Neural crest cell (in vitro differentiated cells): ENCODE data around the gene ARFGEF2. TPM values are rescaled to one million over a fixed set of nuclear protein-coding genes. Genes with fewer than 3 reads are reported as not detected.
"Not testable (repeated sequence)": the region's sequence is repeated elsewhere in the genome, so short reads cannot be mapped to it uniquely, and the experiment has no call there.

ENCODE experiments used
- DNase-seq: peaks from one replicate; pipeline ENCODE4 v3.0.0; 2021; ENCODE audit warnings: low read depth, mixed read lengths, low spot score
- H3K27ac Mint-ChIP-seq: one replicate; pipeline ENCODE4 v1.8.0; 2021; ENCODE audit warnings: mild to moderate bottlenecking, mixed read lengths; ENCODE audit not compliant: unreplicated experiment
- H3K27me3 Mint-ChIP-seq: 2 replicates; pipeline ENCODE4 v1.8.0; 2021; ENCODE audit warnings: low read depth, mild to moderate bottlenecking, mixed read lengths
- H3K36me3 Mint-ChIP-seq: 2 replicates; pipeline ENCODE4 v1.8.0; 2021; ENCODE audit warnings: low read depth, mild to moderate bottlenecking, mixed read lengths
- H3K4me1 Mint-ChIP-seq: 2 replicates; pipeline ENCODE4 v1.8.0; 2021; ENCODE audit warnings: mixed read lengths
- H3K4me3 Mint-ChIP-seq: one replicate; pipeline ENCODE4 v1.8.0; 2021; ENCODE audit warnings: mild to moderate bottlenecking, mixed read lengths
- H3K9me3 Mint-ChIP-seq: 2 replicates; pipeline ENCODE4 v1.8.0; 2021; ENCODE audit warnings: mixed read lengths
- total RNA-seq: library from RNA; stranded (reverse); gene quantifications from 2 replicates; pipeline ENCODE4 v1.2.1, GENCODE V29; 2021
- TF ChIP-seq, protein P1 (sequence below): fragments of 200-600 bp; sonication (generic); conservative IDR thresholded peaks from 2 replicates; pipeline ENCODE4 v1.5.0; 2021; ENCODE audit warnings: antibody characterized with exemption, mild to moderate bottlenecking

The ARFGEF2 gene
- total RNA-seq, 1 donor from 2014 or later: 18.0 TPM

GRCh38 chr20:49052334-49052733 lies 130.8 kb downstream of the ARFGEF2 start:
- peaks cover 46% of the 10 kb centered on the region for H3K4me1 Mint-ChIP-seq
- H3K4me3 Mint-ChIP-seq: peak overlapping the region; percentile 5
- no peak overlapping the region for H3K27ac Mint-ChIP-seq
- TF ChIP-seq, protein P1, sequence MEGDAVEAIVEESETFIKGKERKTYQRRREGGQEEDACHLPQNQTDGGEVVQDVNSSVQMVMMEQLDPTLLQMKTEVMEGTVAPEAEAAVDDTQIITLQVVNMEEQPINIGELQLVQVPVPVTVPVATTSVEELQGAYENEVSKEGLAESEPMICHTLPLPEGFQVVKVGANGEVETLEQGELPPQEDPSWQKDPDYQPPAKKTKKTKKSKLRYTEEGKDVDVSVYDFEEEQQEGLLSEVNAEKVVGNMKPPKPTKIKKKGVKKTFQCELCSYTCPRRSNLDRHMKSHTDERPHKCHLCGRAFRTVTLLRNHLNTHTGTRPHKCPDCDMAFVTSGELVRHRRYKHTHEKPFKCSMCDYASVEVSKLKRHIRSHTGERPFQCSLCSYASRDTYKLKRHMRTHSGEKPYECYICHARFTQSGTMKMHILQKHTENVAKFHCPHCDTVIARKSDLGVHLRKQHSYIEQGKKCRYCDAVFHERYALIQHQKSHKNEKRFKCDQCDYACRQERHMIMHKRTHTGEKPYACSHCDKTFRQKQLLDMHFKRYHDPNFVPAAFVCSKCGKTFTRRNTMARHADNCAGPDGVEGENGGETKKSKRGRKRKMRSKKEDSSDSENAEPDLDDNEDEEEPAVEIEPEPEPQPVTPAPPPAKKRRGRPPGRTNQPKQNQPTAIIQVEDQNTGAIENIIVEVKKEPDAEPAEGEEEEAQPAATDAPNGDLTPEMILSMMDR: no peak
- DNase-seq: no peak
- no peaks in the 10 kb centered on the region for H3K9me3 Mint-ChIP-seq
- H3K27me3 Mint-ChIP-seq: no peaks in the 10 kb centered on the region
- peaks cover 19% of the 10 kb centered on the region for H3K36me3 Mint-ChIP-seq

- TF ChIP-seq, protein P1: no peak
- Mint-ChIP-seq H3K9me3 (no peaks in the 10 kb centered on the region), H3K36me3 (peaks cover 8% of the 10 kb centered on the region), H3K4me1 (peaks cover 32% of the 10 kb centered on the region), H3K4me3 (peak overlapping the region; percentile 48), H3K27ac (no peak overlapping the region), H3K27me3 (no peaks in the 10 kb centered on the region)
- no peak for DNase-seq
These were observed 132.6 kb downstream of the ARFGEF2 start for GRCh38 chr20:49054056-49054643.

- H3K4me3 Mint-ChIP-seq: no peak overlapping the region
- H3K27ac Mint-ChIP-seq: no peak overlapping the region
- H3K9me3 Mint-ChIP-seq: no peaks in the 10 kb centered on the region
- no peak for DNase-seq
- H3K27me3 Mint-ChIP-seq: no peaks in the 10 kb centered on the region
- H3K36me3 Mint-ChIP-seq: peaks cover 14% of the 10 kb centered on the region
- TF ChIP-seq, protein P1: no peak
- H3K4me1 Mint-ChIP-seq: no peaks in the 10 kb centered on the region
These were observed 141.8 kb downstream of the ARFGEF2 start for GRCh38 chr20:49063279-49063678.

- no peak overlapping the region for H3K27ac Mint-ChIP-seq
- H3K9me3 Mint-ChIP-seq: no peaks in the 10 kb centered on the region
- H3K4me1 Mint-ChIP-seq: no peaks in the 10 kb centered on the region
- peaks cover 10% of the 10 kb centered on the region for H3K36me3 Mint-ChIP-seq
- TF ChIP-seq, protein P1: no peak
- no peaks in the 10 kb centered on the region for H3K27me3 Mint-ChIP-seq
- no peak overlapping the region for H3K4me3 Mint-ChIP-seq
- no peak for DNase-seq
These were observed 153.0 kb downstream of the ARFGEF2 start for GRCh38 chr20:49074521-49074920.

DNA sequence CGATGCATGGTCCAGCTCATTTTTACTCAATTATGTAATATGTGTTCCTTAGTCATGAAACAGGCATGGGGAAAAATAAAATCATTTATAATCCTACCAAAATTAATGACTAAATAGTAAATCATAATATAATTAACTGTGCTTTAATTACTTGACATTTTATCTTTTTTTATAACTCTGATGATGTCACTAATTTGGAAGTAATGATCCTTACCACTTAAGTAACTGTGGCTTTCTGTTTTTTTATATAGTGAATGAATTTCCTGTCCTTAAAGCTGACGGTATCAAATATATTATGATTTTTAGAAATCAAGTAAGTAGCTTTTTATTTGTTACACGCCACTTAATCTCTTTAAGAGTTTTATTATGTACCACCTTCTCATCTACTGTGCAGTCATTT lies 156.8 kb downstream of the ARFGEF2 start:
- TF ChIP-seq, protein P1: no peak
- Mint-ChIP-seq H3K4me1 (no peaks in the 10 kb centered on the region), H3K9me3 (no peaks in the 10 kb centered on the region), H3K36me3 (peaks cover 10% of the 10 kb centered on the region), H3K27me3 (no peaks in the 10 kb centered on the region), H3K4me3 (no peak overlapping the region), H3K27ac (no peak overlapping the region)
- DNase-seq: no peak

DNA sequence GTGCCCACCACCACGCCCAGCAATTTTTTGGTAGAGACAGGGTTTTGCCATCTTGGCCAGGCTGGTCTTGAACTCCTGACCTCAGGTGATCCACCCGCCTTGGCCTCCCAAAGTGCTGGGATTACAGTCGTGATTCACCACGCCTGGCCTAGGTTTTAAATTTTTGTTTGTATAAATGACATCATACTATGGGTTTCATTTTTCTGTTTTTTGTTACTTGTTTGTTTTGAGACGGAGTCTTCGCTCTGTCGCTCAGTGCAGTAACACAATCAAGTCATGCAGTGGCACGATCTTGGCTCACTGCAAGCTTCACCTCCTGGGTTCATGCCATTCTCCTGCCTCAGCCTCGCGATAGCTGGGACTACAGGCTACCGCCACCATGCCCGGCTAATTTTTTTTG lies 160.8 kb downstream of the ARFGEF2 start:
- H3K27ac Mint-ChIP-seq, H3K9me3 Mint-ChIP-seq, H3K4me3 Mint-ChIP-seq, DNase-seq, H3K4me1 Mint-ChIP-seq, H3K27me3 Mint-ChIP-seq: not testable (repeated sequence)
- peaks cover 18% of the 10 kb centered on the region for H3K36me3 Mint-ChIP-seq

Other genes starting within 250 kb of the ARFGEF2 start
- gene PREX1, start 93.7 kb upstream of the ARFGEF2 start, total RNA-seq: 72.4 and 73.7 TPM in 2 replicates
- gene CSE1L, start 124.6 kb downstream of the ARFGEF2 start, total RNA-seq: 186 and 196 TPM in 2 replicates